NCI-H2107 (cell line): ENCODE data around the gene KCNIP3.
"Not testable (repeated sequence)": the region's sequence is repeated elsewhere in the genome, so short reads cannot be mapped to it uniquely, and the experiment has no call there.

Experiments
- DNase-seq: peaks from one replicate; lab custom pipeline; 2025; lab: John Stamatoyannopoulos, UW

Gene KCNIP3

GRCh38 chr2:95372216-95372829 is 75.2 kb downstream of the KCNIP3 start:
- no peak for DNase-seq

DNA sequence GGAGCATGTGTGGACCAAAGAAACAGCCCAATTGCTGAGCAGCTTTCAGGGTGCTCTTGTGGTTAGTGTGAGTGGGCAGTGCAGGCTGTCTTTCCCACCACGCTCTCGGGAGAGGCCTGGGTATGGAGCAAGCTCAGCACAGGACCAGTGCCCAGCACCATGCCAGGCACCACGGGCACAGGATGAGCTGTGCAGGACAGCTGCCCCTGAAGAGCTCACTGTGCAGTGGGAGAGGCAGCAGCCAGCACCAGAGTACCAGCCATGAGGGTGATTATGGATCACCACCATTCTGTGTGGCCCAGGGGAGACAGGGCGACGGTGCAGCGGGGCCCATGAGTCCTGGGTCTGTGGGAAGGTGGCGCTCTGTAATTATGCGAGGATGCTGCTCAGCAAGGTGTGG is 75.7 kb downstream of the KCNIP3 start:
- DNase-seq: no peak

DNA sequence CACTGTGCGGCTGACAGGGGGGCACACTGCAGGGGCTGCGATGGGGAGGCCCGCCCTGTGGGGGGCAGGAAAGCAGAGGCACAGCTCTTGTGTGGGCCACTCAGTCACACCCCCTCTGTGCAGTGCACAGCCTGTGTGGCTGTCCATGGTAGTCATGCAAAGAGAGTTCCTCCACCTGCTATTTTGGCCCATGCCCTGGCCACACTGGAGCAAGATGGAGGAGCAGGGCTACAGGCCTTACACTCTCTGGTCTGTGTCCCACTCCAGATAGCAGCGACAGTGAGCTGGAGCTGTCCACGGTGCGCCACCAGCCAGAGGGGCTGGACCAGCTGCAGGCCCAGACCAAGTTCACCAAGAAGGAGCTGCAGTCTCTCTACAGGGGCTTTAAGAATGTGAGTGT is 76.9 kb downstream of the KCNIP3 start:
- no peak for DNase-seq

- DNase-seq: no peak
Measured at GRCh38 chr2:95374451-95374920, 77.3 kb downstream of the KCNIP3 start.

DNA sequence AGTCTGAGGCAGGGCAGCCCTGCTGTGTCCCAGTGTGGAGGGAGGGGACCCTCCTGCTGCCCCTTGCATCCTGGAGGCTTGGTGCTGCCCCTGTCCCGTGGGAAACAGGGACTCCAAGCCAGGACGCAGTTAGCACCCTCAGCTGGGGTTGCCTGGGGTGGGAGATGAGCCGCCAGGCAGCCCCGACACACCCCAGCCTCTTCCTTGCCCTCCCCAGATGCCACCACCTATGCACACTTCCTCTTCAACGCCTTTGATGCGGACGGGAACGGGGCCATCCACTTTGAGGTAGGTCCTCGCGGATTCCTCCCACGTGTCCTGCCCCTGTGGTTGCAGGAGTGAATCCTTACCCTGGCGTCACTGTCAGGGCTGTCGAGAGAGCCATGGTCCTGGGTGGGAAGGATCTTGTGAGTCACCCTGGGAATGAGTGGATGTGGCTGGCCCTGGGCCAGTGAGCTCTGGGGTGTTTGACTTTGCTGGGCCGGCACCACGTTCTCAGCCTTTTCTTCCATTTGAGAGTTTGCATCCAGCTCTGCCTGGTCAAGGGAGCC is 77.8 kb downstream of the KCNIP3 start:
- DNase-seq: no peak

DNA sequence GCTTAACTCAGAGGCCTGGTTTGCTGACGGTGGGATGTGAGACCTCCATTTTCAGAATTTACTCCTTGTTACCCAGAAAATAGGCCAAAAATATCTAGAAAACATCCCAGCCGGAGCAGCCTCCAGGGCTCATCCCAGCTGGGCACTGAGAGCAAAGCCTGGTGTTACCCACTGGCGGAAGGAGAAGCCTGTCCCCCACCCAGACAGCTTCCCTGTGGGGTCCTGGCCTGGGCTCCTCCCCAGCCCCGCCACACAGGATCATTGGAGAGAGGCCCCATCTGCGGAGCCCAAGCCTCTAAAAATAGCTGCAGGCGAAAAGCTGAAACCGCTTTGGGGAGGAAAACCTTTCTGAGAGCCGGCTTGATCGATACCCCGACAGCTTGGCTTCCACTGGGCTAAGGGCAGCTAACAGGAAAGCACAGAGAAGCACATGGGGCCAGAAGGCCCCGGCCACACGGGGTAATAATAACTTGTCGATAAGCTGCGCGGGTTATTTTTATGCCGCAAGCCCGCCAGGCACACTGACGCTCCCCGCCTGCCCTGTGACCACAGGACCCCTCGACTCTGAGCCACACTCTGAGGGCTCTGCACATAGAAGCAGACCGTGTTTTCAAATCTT is 78.5 kb downstream of the KCNIP3 start:
- DNase-seq: no peak

- no peak for DNase-seq
Measured at GRCh38 chr2:95376311-95377215, 79.4 kb downstream of the KCNIP3 start.

DNA sequence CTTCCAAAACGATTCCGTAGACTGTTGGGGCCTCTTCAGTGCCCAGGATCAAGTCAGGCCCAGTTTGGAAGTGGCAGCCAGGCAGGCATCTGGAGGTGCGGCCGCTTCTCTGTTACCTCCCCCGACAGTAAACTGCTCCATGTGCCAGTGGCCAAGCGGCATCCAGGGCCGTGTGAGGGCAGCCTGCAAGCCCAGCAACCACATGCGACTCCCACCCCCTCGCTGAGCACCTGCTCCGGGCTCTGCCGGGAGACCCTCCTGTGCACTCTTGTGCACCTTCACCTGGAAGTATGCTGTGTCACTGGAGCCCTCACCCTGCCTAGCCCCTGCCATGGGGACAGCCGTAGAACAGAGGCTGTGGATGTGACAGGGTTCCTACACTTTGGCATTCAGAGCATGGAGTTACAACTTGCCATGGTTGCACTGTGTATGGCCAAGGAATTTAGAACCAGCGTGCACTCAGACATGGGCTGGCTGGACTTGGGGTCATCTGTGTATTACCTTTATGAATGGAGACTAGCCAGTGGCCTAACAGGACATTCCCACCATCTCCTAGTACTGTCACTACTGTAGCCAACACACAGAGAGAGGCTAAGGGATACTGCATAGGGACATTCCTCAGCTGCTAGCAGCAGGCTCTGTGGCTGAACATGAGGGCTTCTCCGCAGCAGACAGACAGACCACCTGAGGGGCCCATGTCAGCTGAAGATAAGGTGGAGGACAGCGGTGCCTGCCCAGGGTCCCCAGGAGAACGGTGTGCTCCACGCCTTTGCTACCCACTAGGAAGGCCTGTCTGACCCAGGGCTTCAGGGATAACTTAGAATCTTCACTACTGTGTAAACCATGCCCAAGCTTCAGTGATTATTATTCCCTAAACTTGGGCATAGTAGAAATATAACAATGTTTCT is 80.3 kb downstream of the KCNIP3 start:
- no peak for DNase-seq

DNA sequence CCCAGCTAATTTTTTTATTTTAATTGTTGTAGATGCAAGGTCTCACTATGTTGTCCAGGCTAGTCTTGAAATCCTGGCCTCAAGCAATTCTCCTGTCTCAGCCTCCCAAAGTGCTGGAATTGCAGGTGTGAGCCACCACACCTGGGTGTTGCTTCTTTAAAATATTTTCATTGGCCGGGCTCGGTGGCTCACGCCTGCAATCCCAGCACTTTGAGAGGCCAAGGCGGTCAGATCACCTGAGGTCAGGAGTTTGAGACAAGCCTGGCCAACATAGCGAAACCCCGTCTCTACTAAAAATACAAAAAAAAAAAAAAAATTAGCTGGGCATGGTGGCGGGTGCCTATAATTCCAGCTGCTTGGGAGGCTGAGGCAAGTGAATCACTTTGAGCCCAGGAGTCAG is 81.1 kb downstream of the KCNIP3 start:
- not testable (repeated sequence) for DNase-seq

GRCh38 chr2:95379371-95379831 is 82.3 kb downstream of the KCNIP3 start:
- no peak for DNase-seq

DNA sequence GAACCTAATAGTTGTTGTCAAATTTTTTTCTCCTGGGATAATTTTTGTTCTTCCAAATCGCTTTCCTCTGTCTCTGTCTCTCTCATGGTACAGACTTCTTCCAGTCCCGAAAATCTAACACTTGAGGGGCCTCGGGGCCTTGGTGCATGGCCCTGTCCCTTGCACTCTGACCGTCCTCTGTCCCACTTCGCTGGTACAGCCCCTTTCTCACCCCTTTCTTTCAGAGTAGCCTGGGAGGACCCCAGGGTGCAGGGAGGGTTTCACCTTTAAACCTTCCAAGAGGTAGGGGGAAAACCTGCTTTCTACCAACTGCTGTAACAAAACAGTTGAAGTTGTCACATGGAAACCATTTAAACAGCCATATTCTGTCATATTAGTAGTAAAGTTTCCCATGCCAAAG is 83.1 kb downstream of the KCNIP3 start:
- DNase-seq: no peak

DNA sequence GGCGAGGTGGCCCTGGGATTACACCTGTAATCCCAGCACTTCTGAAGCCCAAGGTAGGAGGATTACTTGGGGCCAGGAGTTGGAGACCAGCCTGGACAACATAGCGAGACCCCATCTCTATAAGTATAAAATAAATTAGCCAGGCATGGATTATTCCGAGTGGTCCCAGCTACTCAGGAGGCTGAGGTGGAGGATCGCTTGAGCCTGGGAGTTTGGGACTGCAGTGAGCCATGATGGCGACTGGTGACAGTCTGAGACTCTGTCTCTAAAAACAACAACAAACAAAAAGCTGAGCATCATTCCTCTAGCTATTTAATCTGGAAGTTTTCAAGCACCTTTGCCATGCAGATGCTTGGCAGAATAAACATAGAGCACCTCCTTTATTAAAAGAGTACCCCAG is 83.6 kb downstream of the KCNIP3 start:
- DNase-seq: no peak

DNA sequence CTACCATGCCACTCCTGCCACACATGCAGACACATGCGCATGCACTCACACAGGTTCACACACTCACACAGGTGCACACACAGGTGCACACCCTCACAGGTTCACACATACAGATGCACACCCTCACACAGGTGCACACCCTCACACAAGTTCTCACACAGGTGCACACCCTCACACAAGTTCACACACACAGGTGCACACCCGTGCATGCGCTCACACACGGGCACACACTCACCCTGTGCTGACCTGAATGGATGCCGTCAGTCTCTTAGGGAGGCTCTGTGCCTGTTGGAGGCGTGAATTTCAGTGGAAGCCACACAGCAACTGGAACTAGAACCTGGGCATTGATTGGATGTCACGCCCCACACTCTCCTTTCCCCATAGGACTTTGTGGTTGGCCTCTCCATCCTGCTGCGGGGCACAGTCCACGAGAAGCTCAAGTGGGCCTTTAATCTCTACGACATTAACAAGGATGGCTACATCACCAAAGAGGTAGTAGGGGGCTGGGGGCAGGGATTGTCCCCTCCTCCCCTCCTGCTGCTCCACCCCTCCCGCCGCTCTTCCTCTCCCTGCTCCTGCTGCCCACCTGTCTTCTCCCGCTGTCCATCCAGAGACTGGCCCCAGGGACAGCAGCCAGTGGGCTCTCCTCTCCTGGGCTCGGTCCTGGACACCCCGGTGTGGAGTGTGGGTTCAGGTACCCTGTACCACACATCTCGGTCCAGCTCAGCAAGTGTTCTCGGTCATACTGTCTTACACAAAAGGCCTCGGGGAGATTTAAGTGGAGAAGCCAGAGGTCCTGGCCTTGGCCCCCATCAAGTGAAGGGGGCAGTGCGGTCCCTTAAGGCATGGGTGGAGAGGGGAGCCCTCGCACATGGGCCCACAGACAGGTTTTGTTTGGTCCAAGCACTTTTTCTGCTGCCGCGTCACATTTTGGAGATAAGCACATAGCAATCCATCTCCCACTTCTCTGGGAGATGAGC is 84.4 kb downstream of the KCNIP3 start:
- DNase-seq: no peak

- no peak for DNase-seq
Measured at GRCh38 chr2:95382192-95382591, 85.0 kb downstream of the KCNIP3 start.

- no peak for DNase-seq
Measured at GRCh38 chr2:95382686-95383634, 85.8 kb downstream of the KCNIP3 start.

GRCh38 chr2:95383635-95384027 is 86.5 kb downstream of the KCNIP3 start:
- DNase-seq: no peak

DNA sequence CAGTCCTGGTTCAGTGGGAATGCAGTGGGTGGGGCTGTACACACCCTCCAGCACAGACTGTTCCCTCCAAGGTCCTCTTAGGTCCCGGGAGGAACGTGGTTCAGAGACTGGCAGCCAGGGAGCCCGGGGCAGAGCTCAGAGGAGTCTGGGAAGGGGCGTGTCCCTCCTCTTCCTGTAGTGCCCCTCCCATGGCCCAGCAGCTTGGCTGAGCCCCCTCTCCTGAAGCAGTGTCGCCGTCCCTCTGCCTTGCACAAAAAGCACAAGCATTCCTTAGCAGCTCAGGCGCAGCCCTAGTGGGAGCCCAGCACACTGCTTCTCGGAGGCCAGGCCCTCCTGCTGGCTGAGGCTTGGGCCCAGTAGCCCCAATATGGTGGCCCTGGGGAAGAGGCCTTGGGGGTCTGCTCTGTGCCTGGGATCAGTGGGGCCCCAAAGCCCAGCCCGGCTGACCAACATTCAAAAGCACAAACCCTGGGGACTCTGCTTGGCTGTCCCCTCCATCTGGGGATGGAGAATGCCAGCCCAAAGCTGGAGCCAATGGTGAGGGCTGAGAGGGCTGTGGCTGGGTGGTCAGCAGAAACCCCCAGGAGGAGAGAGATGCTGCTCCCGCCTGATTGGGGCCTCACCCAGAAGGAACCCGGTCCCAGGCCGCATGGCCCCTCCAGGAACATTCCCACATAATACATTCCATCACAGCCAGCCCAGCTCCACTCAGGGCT is 87.9 kb downstream of the KCNIP3 start:
- DNase-seq: no peak

DNA sequence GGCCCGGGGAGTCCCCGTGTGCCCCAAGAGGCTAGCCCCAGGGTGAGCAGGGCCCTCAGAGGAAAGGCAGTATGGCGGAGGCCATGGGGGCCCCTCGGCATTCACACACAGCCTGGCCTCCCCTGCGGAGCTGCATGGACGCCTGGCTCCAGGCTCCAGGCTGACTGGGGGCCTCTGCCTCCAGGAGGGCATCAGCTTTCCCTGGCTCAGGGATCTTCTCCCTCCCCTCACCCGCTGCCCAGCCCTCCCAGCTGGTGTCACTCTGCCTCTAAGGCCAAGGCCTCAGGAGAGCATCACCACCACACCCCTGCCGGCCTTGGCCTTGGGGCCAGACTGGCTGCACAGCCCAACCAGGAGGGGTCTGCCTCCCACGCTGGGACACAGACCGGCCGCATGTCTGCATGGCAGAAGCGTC is 88.4 kb downstream of the KCNIP3 start:
- DNase-seq: no peak
